ENCODE measurements around the gene ADPRM. TPM values are rescaled to one million over a fixed set of nuclear protein-coding genes. Genes with fewer than 3 reads are reported as not detected.
A peak's percentile ranks its signal among the peaks of the same experiment; 100 is the strongest.

ADPRM gene
- total and polyA plus RNA-seq, 2 experiments from 2014 or later: 6.8 to 8.8 TPM

DNA sequence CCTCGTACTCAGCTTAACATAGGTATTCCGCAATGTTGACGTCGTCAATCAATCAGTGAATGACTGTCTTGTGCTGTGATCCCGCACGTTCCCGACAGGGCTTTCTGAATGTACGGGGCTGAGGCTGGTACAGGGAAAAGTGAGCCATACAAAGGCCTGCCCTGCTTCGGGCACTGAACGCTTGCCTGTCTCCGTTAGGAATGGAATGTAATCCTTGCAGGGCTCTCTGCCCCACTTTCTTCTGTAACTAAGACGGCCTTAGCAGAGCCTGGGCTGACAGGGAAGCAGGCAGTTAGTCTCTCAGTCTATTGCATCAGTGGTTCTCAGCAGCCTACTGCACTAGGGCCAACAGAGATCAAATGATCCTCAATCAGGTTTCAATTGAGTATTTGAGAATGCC, 24.1 kb upstream of the ADPRM start:
- H3K4me1 ChIP-seq (ENCODE audit: insufficient read depth): no peaks in the 10 kb centered on the region
- TF ChIP-seq POLR2AphosphoS5 (IDR thresholded peaks at IDR 0.05; ENCODE audit: low read depth): no peak
- peaks cover 9% of the 10 kb centered on the region; the same call in 1 of the 2 replicates for H3K36me3 ChIP-seq (ENCODE audit: insufficient read depth)
- DNase-seq (ENCODE audit: low spot score): no peak
- no peaks in the 10 kb centered on the region for H3K9me2 ChIP-seq (ENCODE audit: insufficient read depth)
- H4K20me1 ChIP-seq (replicated peaks; ENCODE audit: insufficient read depth): no peaks in the 10 kb centered on the region; the same call in 1 of the 2 replicates
- H3K4me3 ChIP-seq: no peak overlapping the region
- no peak overlapping the region for H3K4me3 Mint-ChIP-seq
- ATAC-seq: no peak; the same call in 2 of the 3 replicates
- peak overlapping the region; percentile 78 for H3K27ac ChIP-seq (ENCODE audit: low read depth)
- no peaks in the 10 kb centered on the region for H3K4me1 Mint-ChIP-seq
- H3K79me2 ChIP-seq (replicated peaks; ENCODE audit: insufficient read depth): 0 out of 2 replicates have a peak, but pooled peaks cover 4% of the 10 kb centered on the region
- no peak overlapping the region for H3K4me2 ChIP-seq
- H3K9me3 Mint-ChIP-seq: no peaks in the 10 kb centered on the region
- peaks cover 2% of the 10 kb centered on the region for H3K27me3 Mint-ChIP-seq (ENCODE audit: insufficient read depth, low read depth, poor library complexity)
- no peak overlapping the region for H2AFZ ChIP-seq
- peaks cover 41% of the 10 kb centered on the region for H3K36me3 Mint-ChIP-seq (ENCODE audit: low read depth)
- H3K27me3 ChIP-seq (ENCODE audit: insufficient read depth): no peaks in the 10 kb centered on the region
- H3K27ac Mint-ChIP-seq: peak overlapping the region; percentile 56; the same call in 1 of the 2 replicates
- no peaks in the 10 kb centered on the region for H3F3A ChIP-seq (replicated peaks; ENCODE audit: low read depth)

DNA sequence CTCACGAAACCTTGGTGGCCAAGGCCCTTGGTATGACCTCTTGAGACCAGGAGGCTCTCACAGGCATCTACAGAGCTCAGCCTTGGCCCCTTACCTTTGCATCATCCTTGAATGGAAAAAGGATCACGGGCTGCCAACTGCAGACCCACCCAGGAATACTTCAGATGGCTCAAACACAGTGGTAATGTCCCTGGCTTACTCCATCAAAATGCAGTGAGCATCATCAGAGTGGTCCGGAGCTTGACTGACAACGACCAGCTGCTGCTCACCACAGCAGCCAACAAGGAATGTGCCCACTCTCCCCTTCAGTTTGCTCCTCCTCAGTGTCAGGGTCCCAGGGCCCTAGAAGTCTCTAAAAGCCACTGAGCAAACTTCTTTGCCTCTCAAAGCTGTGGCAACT, 22.7 kb upstream of the ADPRM start:
- Histone ChIP-seq H3K4me2 (no peak overlapping the region), H3K4me1 (ENCODE audit: insufficient read depth) (no peaks in the 10 kb centered on the region), H3K27me3 (ENCODE audit: insufficient read depth) (no peaks in the 10 kb centered on the region), H3F3A (replicated peaks; ENCODE audit: low read depth) (no peaks in the 10 kb centered on the region), H3K36me3 (ENCODE audit: insufficient read depth) (peaks cover 19% of the 10 kb centered on the region; the same call in 1 of the 2 replicates), H2AFZ (no peak overlapping the region), H4K20me1 (replicated peaks; ENCODE audit: insufficient read depth) (no peaks in the 10 kb centered on the region; the same call in 1 of the 2 replicates), H3K27ac (ENCODE audit: low read depth) (no peak overlapping the region), H3K4me3 (no peak overlapping the region), H3K9me2 (ENCODE audit: insufficient read depth) (no peaks in the 10 kb centered on the region), H3K79me2 (replicated peaks; ENCODE audit: insufficient read depth) (0 out of 2 replicates have a peak, but pooled peaks cover 4% of the 10 kb centered on the region)
- Mint-ChIP-seq H3K36me3 (ENCODE audit: low read depth) (peaks cover 53% of the 10 kb centered on the region), H3K4me1 (no peaks in the 10 kb centered on the region), H3K27me3 (ENCODE audit: insufficient read depth, low read depth, poor library complexity) (peaks cover 2% of the 10 kb centered on the region), H3K27ac (no peak overlapping the region), H3K9me3 (no peaks in the 10 kb centered on the region), H3K4me3 (no peak overlapping the region)
- DNase-seq (ENCODE audit: low spot score): no peak
- ATAC-seq: no peak
- TF ChIP-seq JUNB (IDR thresholded peaks at IDR 0.05; ENCODE audit: unreplicated experiment): no peak

DNA sequence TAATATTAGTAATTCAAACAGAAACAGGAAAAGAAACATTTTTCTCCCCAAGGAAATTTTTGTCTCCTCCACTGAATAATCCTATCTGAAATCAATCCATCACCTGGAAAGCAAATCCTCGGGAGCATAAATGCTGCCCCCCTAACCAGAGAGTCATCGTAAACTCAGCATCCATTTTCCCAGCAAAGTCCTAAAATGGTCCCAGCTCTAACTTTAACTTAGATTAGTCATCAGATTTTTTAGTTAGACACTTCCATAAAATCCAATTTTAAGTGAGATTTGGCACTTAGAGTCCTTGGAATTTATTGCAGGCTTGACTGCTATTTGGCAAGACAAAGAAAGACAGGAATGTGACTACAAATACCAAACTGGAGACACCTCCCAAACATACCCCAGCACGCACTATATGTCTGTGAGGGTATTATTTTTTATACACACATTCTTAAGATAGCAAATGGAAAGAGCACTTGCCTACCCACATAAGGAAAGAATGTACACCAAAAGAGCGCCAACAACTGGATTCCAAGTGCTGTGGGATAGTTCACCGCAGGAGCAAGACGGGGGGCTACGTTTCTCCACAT, 15.4 kb upstream of the ADPRM start:
- H3K4me2 ChIP-seq: no peak overlapping the region
- no peak overlapping the region for H3K4me3 Mint-ChIP-seq
- no peaks in the 10 kb centered on the region for H3K9me3 Mint-ChIP-seq
- H3K27ac ChIP-seq (ENCODE audit: low read depth): no peak overlapping the region
- H3K36me3 ChIP-seq (ENCODE audit: insufficient read depth): peaks cover 50% of the 10 kb centered on the region
- H2AFZ ChIP-seq: no peak overlapping the region
- peaks cover under 1% of the 10 kb centered on the region for H3K27me3 Mint-ChIP-seq (ENCODE audit: insufficient read depth, low read depth, poor library complexity)
- no peak overlapping the region for H3K4me3 ChIP-seq
- H4K20me1 ChIP-seq (replicated peaks; ENCODE audit: insufficient read depth): peaks cover 19% of the 10 kb centered on the region
- TF ChIP-seq POLR2AphosphoS5 (IDR thresholded peaks at IDR 0.05; ENCODE audit: low read depth) (no peak), CREB1 (CRISPR knock-in tag; IDR thresholded peaks at IDR 0.05; ENCODE audit: low read depth) (no peak)
- TF ChIP-seq, protein P1, sequence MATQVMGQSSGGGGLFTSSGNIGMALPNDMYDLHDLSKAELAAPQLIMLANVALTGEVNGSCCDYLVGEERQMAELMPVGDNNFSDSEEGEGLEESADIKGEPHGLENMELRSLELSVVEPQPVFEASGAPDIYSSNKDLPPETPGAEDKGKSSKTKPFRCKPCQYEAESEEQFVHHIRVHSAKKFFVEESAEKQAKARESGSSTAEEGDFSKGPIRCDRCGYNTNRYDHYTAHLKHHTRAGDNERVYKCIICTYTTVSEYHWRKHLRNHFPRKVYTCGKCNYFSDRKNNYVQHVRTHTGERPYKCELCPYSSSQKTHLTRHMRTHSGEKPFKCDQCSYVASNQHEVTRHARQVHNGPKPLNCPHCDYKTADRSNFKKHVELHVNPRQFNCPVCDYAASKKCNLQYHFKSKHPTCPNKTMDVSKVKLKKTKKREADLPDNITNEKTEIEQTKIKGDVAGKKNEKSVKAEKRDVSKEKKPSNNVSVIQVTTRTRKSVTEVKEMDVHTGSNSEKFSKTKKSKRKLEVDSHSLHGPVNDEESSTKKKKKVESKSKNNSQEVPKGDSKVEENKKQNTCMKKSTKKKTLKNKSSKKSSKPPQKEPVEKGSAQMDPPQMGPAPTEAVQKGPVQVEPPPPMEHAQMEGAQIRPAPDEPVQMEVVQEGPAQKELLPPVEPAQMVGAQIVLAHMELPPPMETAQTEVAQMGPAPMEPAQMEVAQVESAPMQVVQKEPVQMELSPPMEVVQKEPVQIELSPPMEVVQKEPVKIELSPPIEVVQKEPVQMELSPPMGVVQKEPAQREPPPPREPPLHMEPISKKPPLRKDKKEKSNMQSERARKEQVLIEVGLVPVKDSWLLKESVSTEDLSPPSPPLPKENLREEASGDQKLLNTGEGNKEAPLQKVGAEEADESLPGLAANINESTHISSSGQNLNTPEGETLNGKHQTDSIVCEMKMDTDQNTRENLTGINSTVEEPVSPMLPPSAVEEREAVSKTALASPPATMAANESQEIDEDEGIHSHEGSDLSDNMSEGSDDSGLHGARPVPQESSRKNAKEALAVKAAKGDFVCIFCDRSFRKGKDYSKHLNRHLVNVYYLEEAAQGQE (IDR thresholded peaks at IDR 0.05; ENCODE audit: unreplicated experiment): no peak
- H3K79me2 ChIP-seq (replicated peaks; ENCODE audit: insufficient read depth): peaks cover 4% of the 10 kb centered on the region; the same call in 1 of the 2 replicates
- peaks cover 91% of the 10 kb centered on the region for H3K36me3 Mint-ChIP-seq (ENCODE audit: low read depth)
- ATAC-seq: no peak
- no peaks in the 10 kb centered on the region for H3F3A ChIP-seq (replicated peaks; ENCODE audit: low read depth)
- H3K27me3 ChIP-seq (ENCODE audit: insufficient read depth): no peaks in the 10 kb centered on the region
- H3K27ac Mint-ChIP-seq: no peak overlapping the region
- H3K4me1 Mint-ChIP-seq: no peaks in the 10 kb centered on the region
- no peaks in the 10 kb centered on the region for H3K4me1 ChIP-seq (ENCODE audit: insufficient read depth)
- H3K9me2 ChIP-seq (ENCODE audit: insufficient read depth): no peaks in the 10 kb centered on the region
- DNase-seq (ENCODE audit: low spot score): no peak
